Heart right ventricle (tissue), 16 donors: Measurements from ENCODE around the gene TMEM132D. TPM values are rescaled to one million over a fixed set of nuclear protein-coding genes. Genes with fewer than 3 reads are reported as not detected.

Experiments
- ATAC-seq, 8 donors: fragments of 200-7000 bp; cut with Tn5 transposase; one replicate each; pipeline ENCODE4 v1.9.1; 2020; ENCODE audit warnings: mild to moderate bottlenecking in 8 of 8, moderate library complexity in 8 of 8, moderate number of reproducible peaks in 1 of 8
- DNase-seq, 2 donors: peaks; one replicate each; pipeline ENCODE4 v3.0.0-alpha.2; 2020
- H3K27ac ChIP-seq, 10 donors: fragments of 200-600 bp; sonication (generic) in 2 of 10; one replicate each; pipeline versions ENCODE4 v1.5.0 to v1.8.0; 2020 to 2022; ENCODE audit warnings: mild to moderate bottlenecking in 3 of 10
- H3K27me3 ChIP-seq, 7 donors: fragments of 200-600 bp; one replicate each; pipeline ENCODE4 v1.8.0; 2021 to 2022; ENCODE audit warnings: mild to moderate bottlenecking in 2 of 7
- H3K36me3 ChIP-seq, 9 donors: fragments of 200-600 bp; sonication (generic) in 1 of 9; one replicate each; pipeline versions ENCODE4 v1.5.0 to v1.8.0; 2020 to 2022; ENCODE audit warnings: mild to moderate bottlenecking in 2 of 9
- H3K4me1 ChIP-seq, 9 donors: fragments of 200-600 bp; sonication (generic) in 1 of 9; one replicate each; pipeline versions ENCODE4 v1.5.0 to v1.8.0; 2020 to 2022; ENCODE audit warnings: mild to moderate bottlenecking in 4 of 9
- H3K4me3 ChIP-seq, 10 donors: fragments of 200-600 bp; sonication (generic) in 2 of 10; one replicate each; pipeline versions ENCODE4 v1.5.0 to v1.8.0; 2020 to 2022; ENCODE audit warnings: mild to moderate bottlenecking in 7 of 10, moderate library complexity in 2 of 10
- H3K9me3 ChIP-seq, 11 donors: fragments of 200-600 bp in 10 of 11; sonication (generic) in 2 of 11; one replicate each; pipeline versions ENCODE4 v1.5.0 to v1.8.0; 2013 to 2022; ENCODE audit warnings: mild to moderate bottlenecking in 2 of 11, control low read depth in 1 of 11, moderate library complexity in 1 of 11
- WGBS, 2 donors: extraction: QIAGEN DNeasy Blood & Tissue Kit; methylation state at CpG; one replicate each; pipeline ENCODE4 v1.1.7; 2013; ENCODE audit warnings: inconsistent platforms in 1 of 2; 5-methylcytosine and 5-hydroxymethylcytosine counted together
- intact Hi-C, 10 donors: fragments of 100-400 bp; cut with DNase I; formaldehyde crosslinking; loops; one replicate each; pipeline versions ENCODE4 v1.11.1 to v1.14.2; 2022
- polyA plus RNA-seq, 2 donors: library from polyadenylated mRNA; stranded (reverse); fragments of 200-250 nt; gene quantifications; one replicate each; pipeline ENCODE4 v1.2.3, GENCODE V29; 2013
- total RNA-seq, 10 donors: library from RNA; stranded (reverse); fragmentation: NEBNext Ultra II Directional in 3 of 10; extraction: Animal tissue kit (Norgen Biotek cat#: 25700) in 3 of 10; gene quantifications; one replicate each; pipeline versions ENCODE4 v1.2.1 to v1.2.4, GENCODE V29; 2021 to 2023
- TF ChIP-seq, protein P1 (sequence below), 9 donors: fragments of 200-600 bp; sonication (generic) in 2 of 9; IDR thresholded peaks; one replicate each; pipeline versions ENCODE4 v1.5.0 to v1.8.0; 2021 to 2022; ENCODE audit warnings: antibody characterized with exemption in 9 of 9, mild to moderate bottlenecking in 5 of 9, moderate library complexity in 1 of 9
- donor health status: Arrhythmogenic right ventricular cardiomyopathy.
- donor health status: ischemic (EF 13 %, LVEDD 7.1; RV severe dilation, severe dysfunction).
- donor health status: healthy with polysubstance abuse.
- donor health status: DM: no; HTN: yes; CAD: no.
- donor health status: DM: no; HTN: no; CAD: no.
- donor health status: ischemic (EF 25% LVEDD 6.9; RV normal size, moderate dysfunction).
- donor health status: ischemic (EF 25% LVEDD 5.7; RV mildly dilated, moderate dysfunction).
- donor health status: healthy.
- donor health status: DM: yes; HTN: yes; CAD: no.
- donor health status: Ischemic cardiomyopathy.
- donor health status: ischemic (EF 35%, LVEDD 5.7; RV mildly dilated, moderate dysfunction).
- donor health status: nonischemic (EF 11% LVEDD 7.7; RV severe dilation, severe dysfunction).
- donor health status: DM: yes; HTN: yes; CAD: no.
- donor health status: PGD.
- donor health status: ischemic (EF 29% LVEDD 5.4; RV normal size, mild dysfunction).
- donor health status: nonischemic (EF 23%, LVEDD 6.1; RV moderate dilation, normal function).

TMEM132D gene
- total and polyA plus RNA-seq, 12 donors = not detected

DNA sequence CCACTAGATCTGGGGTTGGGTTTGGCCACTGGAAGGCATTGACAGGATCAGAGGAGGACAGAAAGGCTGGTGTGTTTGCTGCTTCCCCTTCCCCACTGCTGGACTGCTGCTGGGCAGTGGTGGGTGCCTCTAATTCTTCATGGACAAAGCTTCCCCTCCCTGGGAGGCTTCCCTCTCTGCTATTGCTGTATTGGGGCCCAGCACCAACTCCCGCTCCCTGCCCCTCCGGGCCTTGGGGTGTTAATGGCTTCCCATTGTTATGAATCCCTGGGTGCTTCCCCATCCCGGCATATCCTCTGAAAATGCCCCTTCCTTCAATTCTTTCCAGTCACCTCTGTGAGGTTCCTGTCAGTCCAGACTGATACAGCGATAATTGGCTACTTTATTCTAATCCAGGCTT lies 740.4 kb downstream of the TMEM132D start:
- TF ChIP-seq, protein P1, sequence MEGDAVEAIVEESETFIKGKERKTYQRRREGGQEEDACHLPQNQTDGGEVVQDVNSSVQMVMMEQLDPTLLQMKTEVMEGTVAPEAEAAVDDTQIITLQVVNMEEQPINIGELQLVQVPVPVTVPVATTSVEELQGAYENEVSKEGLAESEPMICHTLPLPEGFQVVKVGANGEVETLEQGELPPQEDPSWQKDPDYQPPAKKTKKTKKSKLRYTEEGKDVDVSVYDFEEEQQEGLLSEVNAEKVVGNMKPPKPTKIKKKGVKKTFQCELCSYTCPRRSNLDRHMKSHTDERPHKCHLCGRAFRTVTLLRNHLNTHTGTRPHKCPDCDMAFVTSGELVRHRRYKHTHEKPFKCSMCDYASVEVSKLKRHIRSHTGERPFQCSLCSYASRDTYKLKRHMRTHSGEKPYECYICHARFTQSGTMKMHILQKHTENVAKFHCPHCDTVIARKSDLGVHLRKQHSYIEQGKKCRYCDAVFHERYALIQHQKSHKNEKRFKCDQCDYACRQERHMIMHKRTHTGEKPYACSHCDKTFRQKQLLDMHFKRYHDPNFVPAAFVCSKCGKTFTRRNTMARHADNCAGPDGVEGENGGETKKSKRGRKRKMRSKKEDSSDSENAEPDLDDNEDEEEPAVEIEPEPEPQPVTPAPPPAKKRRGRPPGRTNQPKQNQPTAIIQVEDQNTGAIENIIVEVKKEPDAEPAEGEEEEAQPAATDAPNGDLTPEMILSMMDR (IDR thresholded peaks at IDR 0.05) = no peak
- WGBS, 2 donors = 24 to 28% methylated on average over 4 of the region's 4 CpGs
- no peak for ATAC-seq

DNA sequence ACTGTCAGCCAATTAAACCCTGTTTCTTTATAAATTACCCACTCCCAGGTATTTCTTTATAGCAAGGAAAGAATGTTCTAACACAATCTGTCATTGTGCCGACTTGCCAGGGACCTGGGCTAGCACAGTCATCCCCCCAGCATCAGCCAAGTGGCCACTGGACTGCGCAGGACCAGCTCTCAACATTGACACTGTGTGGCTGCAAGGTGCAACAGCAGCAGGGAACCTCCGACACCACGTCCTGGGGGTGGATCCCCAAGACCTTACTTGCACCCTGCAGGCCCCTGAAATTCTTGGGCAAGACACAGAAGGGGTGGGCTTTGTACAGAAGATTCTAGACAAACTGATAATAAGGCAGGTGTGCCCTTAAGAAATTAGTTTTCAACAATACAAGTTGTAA lies 741.0 kb downstream of the TMEM132D start:
- Histone ChIP-seq H3K27me3 (peaks cover 0 to 8% (median 0%) of the 10 kb centered on the region in 7 donors), H3K4me1 (no peaks in the 10 kb centered on the region), H3K36me3 (no peaks in the 10 kb centered on the region), H3K27ac (no peak overlapping the region), H3K4me3 (no peak overlapping the region), H3K9me3 (peaks cover 0 to 17% (median 0%) of the 10 kb centered on the region in 11 donors)
- DNase-seq (no peak), ATAC-seq (no peak)
- WGBS, 2 donors = 73 to 74% methylated on average over 4 of the region's 4 CpGs
- intact Hi-C loops = no loop called here
- TF ChIP-seq, protein P1 (IDR thresholded peaks at IDR 0.05) = no peak

More for the DNA sequence above, 740.4 kb downstream of the TMEM132D start:
- H3K27me3 ChIP-seq = peaks cover 0 to 8% (median 0%) of the 10 kb centered on the region in 7 donors
- no peaks in the 10 kb centered on the region for H3K4me1 ChIP-seq
- DNase-seq = no peak
- no peak overlapping the region for H3K27ac ChIP-seq
- peaks cover 0 to 17% (median 0%) of the 10 kb centered on the region in 11 donors for H3K9me3 ChIP-seq
- intact Hi-C loops = no loop called here
- no peak overlapping the region for H3K4me3 ChIP-seq
- no peaks in the 10 kb centered on the region for H3K36me3 ChIP-seq

DNA sequence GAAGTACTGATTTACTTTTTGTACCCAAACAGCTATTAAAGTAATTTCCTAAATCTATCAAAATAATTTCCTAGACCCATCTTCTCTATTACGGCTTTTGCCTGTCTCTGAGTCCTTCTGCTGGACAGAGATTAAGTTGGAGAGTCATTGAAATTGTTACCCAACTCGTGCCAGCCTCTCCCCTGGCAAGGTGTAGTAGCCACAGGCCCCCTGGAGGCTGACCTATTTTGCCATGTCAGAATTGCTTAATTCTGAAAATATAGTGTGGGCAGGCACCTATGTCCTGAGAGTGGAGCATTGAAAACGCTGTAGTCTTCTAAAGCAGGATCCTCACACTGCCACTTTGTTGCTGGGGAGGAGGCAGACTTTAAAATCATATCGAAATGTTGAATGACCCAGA lies 742.3 kb downstream of the TMEM132D start:
- intact Hi-C loops = no loop called here
- peaks cover 0 to 19% (median 0%) of the 10 kb centered on the region in 11 donors for H3K9me3 ChIP-seq
- WGBS, 2 donors = 47 to 56% methylated on average over 4 of the region's 4 CpGs
- H3K4me3 ChIP-seq = no peak overlapping the region
- peaks cover 0 to 8% (median 0%) of the 10 kb centered on the region in 7 donors for H3K27me3 ChIP-seq
- H3K4me1 ChIP-seq = no peaks in the 10 kb centered on the region
- no peak for ATAC-seq
- H3K27ac ChIP-seq = no peak overlapping the region
- DNase-seq = no peak
- H3K36me3 ChIP-seq = no peaks in the 10 kb centered on the region
- TF ChIP-seq, protein P1 (IDR thresholded peaks at IDR 0.05) = no peak

DNA sequence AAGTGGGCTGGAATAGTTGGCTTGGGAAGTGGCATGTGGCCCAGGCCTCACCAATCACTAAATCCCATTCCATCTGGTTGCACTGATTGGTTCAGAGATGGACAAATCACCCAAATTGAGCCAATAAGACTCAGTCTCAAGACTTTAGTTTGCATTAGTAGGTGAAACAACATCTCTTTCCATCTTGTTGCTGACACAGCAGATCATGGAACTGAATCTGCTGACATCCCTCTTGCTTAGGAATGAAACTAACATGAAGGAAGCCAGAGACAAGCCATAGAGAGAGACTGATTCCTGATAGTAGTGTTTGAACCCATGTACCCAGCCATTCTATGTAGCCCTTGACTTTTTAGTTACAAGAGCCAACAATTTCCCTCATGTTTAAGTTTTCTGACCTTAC lies 743.5 kb downstream of the TMEM132D start:
- no peaks in the 10 kb centered on the region for H3K4me1 ChIP-seq
- TF ChIP-seq, protein P1 (IDR thresholded peaks at IDR 0.05) = no peak
- intact Hi-C loops = no loop called here
- DNase-seq (no peak), ATAC-seq (no peak)
- no peak overlapping the region for H3K4me3 ChIP-seq
- peaks cover 0 to 19% (median 0%) of the 10 kb centered on the region in 11 donors for H3K9me3 ChIP-seq
- H3K36me3 ChIP-seq = no peaks in the 10 kb centered on the region
- peaks cover 0 to 8% (median 0%) of the 10 kb centered on the region in 7 donors for H3K27me3 ChIP-seq
- no peak overlapping the region for H3K27ac ChIP-seq
